ENCODE results near the gene ABCC9.

ABCC9 gene

GRCh38 chr12:21851151-21851550 lies 90.1 kb downstream of the ABCC9 start:
- FAIRE-seq (no peak), DNase-seq (ENCODE audit: insufficient read length, low spot score) (no peak)
- TF ChIP-seq CTCF (IDR thresholded peaks at IDR 0.05; ENCODE audit: insufficient read depth, missing control alignments) = no peak

- DNase-seq (ENCODE audit: insufficient read length, low spot score) (no peak), FAIRE-seq (no peak)
- no peak for TF ChIP-seq CTCF (IDR thresholded peaks at IDR 0.05; ENCODE audit: insufficient read depth, missing control alignments)
Observed at GRCh38 chr12:21850419-21850818, 90.8 kb downstream of the ABCC9 start.

- no peak for TF ChIP-seq CTCF (IDR thresholded peaks at IDR 0.05; ENCODE audit: insufficient read depth, missing control alignments)
- FAIRE-seq (no peak), DNase-seq (ENCODE audit: insufficient read length, low spot score) (no peak)
Observed at GRCh38 chr12:21849878-21850277, 91.3 kb downstream of the ABCC9 start.

GRCh38 chr12:21848192-21848591 lies 93.0 kb downstream of the ABCC9 start:
- DNase-seq (ENCODE audit: insufficient read length, low spot score) (no peak), FAIRE-seq (no peak)
- TF ChIP-seq CTCF (IDR thresholded peaks at IDR 0.05; ENCODE audit: insufficient read depth, missing control alignments) = no peak

GRCh38 chr12:21843795-21844194 lies 97.4 kb downstream of the ABCC9 start:
- DNase-seq (ENCODE audit: insufficient read length, low spot score) = no peak
- no peak for TF ChIP-seq CTCF (IDR thresholded peaks at IDR 0.05; ENCODE audit: insufficient read depth, missing control alignments)
- FAIRE-seq = no peak

DNA sequence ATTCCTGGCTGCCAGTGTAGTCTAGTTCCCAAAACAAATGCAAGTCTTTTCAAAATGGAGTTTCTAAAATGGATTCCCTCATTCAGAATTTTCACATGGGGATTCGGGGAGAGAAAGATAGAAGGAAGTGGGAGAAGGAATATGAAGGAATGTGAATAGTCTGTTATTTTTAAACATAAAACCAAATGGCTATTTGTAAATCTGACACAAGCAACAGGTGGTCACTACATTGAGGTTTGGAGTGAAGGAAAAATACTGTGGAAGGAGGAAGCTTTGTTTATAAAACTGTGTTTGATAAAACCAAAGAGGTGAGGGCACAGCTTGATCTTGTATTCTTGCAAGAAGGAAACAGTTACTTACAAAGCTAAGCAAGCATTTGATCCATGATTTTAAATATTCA lies 101.5 kb downstream of the ABCC9 start:
- FAIRE-seq (no peak), DNase-seq (ENCODE audit: insufficient read length, low spot score) (no peak)
- TF ChIP-seq CTCF (IDR thresholded peaks at IDR 0.05; ENCODE audit: insufficient read depth, missing control alignments) = no peak

- FAIRE-seq (no peak), DNase-seq (ENCODE audit: insufficient read length, low spot score) (no peak)
- no peak for TF ChIP-seq CTCF (IDR thresholded peaks at IDR 0.05; ENCODE audit: insufficient read depth, missing control alignments)
Observed at GRCh38 chr12:21837847-21838246, 103.4 kb downstream of the ABCC9 start.
